Dermis microvascular lymphatic vessel endothelial cell (primary cell): ENCODE data around the gene NFIB. TPM values are rescaled to one million over a fixed set of nuclear protein-coding genes. Genes with fewer than 3 reads are reported as not detected.
A peak's percentile ranks its signal among the peaks of the same experiment; 100 is the strongest.

Experiments used
- DNase-seq, 2 donors: peaks; one replicate each; pipeline versions ENCODE4 v3.0.0 to v3.0.0-alpha.2; 2010; ENCODE audit warnings: low read depth in 2 of 2
- total RNA-seq: library from RNA; depleted of rRNA; stranded (reverse); fragments of >200 nt; gene quantifications from 2 replicates; pipeline ENCODE4 v1.2.1, GENCODE V29; 2014

The NFIB gene
- total RNA-seq, 1 donor from 2014 or later: 116 TPM

- peak in 1 of 2 donors; percentile 46 for DNase-seq
Observed at GRCh38 chr9:14321517-14322130, 7.7 kb upstream of the NFIB start.

DNA sequence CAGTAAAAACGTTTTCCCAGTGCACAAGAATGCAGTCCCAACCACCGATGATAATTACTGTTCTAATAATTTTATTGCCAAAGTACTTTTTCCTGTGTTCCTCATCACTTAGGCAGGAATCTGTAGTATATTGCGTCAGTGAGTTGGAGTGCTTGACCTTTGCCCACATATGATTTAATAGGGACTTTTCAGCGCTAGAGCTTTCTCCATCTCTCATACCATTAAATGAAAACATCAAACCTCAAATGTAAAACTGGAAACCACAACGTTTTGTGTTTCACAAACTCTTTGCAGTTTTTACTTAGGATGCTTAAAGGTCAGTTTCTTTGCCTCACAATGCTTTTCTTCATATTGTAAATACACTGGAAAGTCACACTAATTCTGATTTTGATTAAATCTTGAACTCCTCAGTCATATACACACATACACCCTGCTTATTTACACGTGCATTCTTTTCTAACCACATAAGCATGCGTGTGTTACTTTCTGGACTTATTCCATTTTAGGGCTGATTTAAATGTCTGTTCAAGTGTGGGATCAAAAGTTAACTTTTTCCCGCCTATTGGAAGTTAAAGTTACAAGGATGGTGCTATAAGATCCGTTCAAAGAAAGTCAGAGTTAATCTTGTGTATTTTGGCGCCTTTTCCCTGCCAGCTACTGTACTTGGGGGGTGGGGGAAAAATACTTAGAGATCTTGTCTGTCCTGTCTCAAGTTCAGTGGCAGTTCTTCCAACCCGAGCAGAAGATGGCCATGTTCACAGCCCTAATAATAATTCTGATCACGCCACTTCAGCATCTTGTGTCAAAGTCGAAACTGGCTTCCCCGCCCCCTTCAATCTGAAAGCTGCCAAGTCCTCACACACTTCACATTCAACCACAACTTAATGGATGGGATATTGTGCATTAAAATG, 6.6 kb upstream of the NFIB start:
- peak in 1 of 2 donors; percentile 81 for DNase-seq

- peak in 1 of 2 donors; percentile 26 for DNase-seq
Observed at GRCh38 chr9:14318934-14319580, 5.1 kb upstream of the NFIB start.

GRCh38 chr9:14318361-14318760, 4.4 kb upstream of the NFIB start:
- DNase-seq: no peak

- no peak for DNase-seq
Observed at GRCh38 chr9:14317667-14318320, 3.9 kb upstream of the NFIB start.

DNA sequence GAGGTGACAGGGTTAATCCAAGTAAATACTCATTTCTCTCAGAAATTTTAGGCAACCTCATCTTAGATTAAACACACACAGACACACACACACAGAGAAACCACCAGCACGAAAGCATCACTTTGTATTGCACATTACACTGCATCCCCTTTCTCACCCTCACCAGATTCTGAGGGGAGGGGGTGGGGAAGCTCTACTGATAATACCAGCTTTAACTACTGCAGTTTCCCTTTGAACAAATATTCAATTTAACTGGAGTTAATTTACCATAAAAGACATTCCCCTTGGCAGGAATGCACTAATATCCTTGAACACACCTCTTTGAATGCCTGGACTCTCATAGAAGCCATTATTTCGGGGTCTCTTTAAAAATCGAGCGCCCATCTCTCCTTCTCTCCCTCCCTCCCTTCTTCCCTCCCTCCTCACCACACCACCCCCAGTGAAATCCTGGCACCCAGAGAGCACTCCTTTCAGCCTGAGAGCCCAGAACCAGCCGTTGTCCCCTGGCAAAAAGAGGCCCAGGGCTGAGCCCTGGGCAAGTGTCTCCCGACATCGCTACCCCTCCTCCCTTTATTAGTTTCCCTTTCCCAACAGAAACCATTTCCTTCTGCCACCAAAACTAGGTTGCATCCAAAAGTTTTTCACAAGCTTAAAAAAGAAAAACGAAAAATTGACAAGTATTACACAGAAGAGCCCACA, 2.8 kb upstream of the NFIB start:
- peak in 1 of 2 donors; percentile 26 for DNase-seq

DNA sequence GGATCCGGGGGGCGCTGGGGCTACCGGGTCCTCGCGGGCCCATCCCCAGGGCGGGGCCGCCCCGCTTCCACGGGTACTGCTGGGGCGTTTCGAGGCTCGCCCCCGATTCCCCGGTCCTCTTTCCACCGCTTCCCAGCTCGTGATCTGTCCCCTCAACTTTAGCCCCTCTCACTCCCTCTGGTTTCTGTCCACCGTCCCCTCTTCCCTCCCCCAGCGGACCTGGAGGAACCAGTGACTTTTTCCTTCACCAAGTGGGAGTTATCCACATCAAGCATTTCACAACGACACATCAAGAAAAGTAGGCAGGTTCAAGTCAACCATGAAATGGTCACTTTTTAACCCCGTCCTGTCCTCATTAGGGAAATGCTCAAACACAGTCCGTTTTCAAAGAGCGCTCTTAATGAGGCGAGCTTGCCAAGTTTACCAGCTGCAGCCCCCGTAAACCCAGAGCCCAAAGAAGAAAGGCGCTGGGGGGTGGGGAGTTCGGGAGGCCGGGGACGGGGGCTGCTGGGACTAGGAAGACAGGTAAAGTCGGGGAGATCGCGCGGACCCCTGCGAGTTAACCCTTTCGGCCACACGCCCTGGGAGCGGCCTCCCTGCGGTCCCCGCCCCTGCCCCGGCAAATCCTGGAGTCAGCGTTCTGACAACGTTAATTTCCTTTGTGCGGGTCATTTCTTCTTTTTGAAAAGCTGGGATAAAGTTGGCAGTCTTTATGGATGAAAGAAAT, 2.1 kb upstream of the NFIB start:
- DNase-seq: peak in 1 of 2 donors; percentile 58

DNA sequence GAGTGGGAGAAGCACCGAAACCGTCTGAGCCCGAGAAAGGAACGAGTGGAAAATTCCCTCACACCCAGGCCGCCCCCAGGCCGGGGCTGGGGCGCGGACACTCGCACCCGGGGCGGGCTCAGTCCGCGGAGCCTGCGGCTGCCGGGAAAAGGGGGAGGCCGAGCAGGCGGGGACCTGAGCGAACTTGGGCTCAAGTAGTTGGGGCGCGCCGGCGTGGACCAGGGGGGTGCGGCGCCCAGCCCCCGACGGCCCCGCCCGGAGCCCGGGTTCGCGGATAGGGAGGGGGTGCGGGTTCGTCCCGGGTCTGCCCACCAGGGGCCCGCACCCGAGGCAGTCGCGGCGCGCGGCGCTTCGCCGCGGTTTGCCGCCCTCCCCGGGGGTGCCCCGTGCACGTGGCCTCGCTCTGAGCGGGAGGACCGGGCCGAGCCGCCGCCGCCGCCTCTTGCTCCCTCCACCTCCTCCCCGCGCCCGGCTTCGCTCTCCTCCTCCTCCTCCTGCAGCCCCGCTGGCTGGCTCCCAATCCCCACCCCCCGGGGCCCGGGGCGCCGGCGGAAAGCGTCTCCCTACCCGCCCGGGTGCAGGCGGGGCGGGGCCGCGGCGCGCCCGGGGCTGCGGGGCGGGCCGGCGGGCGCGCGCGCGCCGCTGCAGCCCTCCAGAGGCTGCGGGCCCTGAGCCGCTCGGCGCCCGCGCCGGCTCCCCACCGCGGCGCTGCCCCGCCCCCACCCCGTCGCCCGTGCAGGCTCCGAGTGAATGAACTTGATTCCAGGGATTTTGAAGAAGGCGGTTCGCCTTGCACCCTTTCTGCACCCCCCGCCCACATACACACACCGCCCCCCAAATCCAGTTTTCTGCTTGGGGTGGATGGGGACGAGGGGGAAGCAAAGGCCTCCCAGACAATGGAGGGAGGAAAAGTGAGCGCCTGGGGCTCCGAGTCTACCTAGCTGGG, 1.3 kb upstream of the NFIB start:
- peak in 1 of 2 donors; percentile 84 for DNase-seq

DNA sequence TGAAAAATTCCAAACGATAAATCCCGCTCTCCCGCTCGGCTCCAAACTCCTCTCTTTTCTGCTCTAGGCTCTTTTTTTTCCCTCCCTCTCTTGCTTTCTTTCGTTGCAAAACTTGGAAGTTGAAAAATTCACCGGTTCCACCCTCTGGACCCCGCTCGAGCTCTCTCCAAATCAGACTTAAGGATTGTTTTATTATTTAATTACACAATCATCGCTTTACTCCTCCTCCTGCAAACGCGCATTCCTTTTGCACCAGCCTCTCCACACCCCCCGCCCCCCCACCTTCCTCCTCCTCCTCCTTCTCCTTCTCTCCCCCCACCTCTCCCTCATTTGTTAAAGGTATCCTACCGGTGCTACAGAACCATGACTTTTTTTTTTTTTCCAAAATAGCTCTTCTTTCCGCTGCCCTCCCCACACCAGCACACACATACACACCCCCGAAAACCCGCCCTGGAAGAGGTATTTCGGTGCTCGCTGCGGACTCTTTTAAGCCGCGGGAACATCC, 535 bp upstream of the NFIB start:
- peak; percentile 75 to 95 for DNase-seq

DNA sequence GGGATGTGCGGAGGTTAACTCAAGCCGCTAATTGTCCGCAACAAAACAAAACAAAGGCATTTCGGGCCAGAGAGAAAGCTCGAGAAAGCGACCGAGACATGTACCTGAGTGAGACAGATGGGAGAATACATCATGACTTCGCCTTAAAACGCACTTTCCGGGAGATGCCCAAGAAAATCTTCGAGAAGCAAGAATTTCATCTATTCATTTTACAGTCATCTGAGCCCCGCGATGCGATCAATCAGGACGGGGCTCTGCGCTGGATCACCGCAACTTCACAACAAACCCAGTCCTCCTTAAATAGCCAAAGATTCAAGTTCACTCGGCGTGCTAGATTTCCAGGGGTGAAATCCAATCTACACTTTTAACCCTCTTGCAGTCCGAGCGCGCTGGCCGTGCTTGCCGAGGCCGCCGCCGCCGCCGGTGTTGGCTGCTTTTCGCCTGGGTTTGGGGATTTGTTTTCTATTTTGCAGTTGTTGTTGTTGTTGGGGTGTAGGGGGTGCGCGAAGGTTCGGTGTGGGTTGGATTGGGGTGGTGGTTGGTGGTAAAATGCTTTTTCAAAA, 482 bp downstream of the NFIB start:
- peak in 1 of 2 donors; percentile 47 for DNase-seq

- peak in 1 of 2 donors; percentile 43 for DNase-seq
Observed at GRCh38 chr9:14312719-14313377, 1.1 kb downstream of the NFIB start.

DNA sequence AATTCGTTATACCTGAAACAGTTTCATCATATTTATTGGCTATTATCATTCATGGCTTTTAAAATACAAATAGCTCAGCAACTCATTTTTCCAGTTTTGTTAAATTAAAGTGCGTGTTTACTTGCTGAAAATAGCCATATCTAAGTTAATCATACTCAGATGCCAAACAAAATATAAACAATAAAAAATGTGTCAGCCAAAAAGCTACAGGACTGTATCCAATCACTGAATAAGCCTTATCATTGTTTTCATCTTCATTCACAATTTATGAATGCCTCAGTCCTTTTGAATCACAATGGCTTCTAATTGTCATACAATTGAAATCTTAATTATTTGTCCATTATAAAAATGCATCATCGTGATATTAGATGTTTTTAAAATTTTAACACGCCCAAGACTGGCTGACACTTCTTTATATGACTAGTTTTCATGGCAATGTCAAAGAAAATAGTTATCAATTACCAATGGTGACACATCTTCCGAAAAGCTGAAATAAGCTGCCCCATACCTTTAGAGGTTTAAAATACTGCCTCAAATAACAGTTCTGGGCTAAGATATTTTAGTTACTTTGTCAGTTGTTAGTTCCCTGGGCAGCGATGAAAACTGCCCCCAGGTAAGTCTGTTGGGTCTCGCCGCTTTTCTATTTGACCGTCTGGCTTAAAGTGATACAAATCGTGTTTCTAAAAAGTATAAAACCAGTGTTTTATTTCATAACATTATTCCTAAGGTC, 1.8 kb downstream of the NFIB start:
- peak in 1 of 2 donors; percentile 67 for DNase-seq

DNA sequence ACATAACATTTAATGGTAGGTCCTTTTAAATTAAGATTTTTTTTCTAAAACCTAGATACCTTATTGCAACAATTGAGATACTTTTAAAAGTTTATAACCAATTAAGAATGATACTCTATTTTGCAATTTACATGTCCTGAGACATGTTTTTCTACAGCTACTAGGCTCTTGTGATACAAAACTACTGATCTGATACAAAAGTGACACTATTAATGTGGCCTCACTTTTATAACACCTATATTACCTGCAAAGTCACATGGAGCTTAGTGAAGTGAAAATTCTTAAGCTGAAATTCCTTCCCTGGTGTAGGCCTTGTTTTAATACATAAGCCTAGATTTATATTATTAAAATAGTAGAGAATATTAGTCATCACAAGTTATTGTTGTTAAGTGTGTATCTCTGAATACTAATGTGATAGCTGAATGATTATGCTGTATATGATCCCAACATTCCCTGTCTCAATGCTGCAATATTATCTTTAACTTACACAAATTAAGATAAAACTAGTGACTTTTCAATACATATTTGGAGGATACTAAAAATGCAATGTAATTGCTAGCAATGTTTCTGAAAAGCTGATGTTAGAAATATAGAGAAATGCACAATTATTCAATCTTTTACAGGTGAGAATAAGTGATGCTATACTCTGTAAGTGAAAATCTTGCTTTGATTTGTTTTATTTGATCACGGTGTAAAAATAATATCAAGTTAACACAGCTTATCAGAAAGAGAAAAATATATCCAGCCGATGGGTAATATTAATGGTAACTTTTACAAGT, 2.6 kb downstream of the NFIB start:
- DNase-seq: no peak

- DNase-seq: peak in 1 of 2 donors; percentile 26
Observed at GRCh38 chr9:14310311-14310710, 3.6 kb downstream of the NFIB start.

DNA sequence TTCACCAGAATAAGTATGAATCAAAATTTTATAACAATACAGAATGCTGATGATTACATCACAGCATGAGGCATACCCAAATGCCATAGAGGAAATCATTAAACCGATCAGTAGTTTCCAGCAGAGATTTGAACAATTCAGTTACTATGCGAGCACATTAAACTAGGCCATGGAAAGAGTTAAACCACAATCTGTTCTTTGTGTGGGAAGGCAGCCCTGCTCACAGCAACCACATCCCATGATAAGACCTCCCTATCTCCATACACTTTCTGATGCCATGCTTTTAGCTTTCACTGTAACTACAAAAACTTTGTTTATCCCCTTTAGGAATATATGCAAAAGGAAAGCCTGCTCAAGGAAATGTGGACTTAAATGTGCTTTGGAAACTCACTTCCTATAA, 4.5 kb downstream of the NFIB start:
- peak; percentile 58 to 61 for DNase-seq

DNA sequence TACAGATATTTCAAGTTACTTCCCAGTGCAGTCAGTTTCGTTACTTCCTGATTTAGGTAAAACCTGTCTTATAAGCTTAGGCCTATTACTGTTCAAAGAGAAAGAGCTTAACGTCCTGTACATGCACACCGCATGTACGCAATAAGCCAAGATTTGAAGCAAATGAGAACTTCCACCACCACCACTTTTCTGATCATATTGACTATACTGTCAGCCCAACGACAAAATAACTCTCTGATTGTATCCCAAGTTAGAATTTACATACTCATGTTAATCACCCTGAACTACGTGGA, 5.1 kb downstream of the NFIB start:
- peak in 1 of 2 donors; percentile 16 for DNase-seq
